Right lung (tissue), 5 donors: ENCODE measurements around the gene KIF26A. TPM values are rescaled to one million over a fixed set of nuclear protein-coding genes. Genes with fewer than 3 reads are reported as not detected.

ENCODE experiments used
- DNase-seq, 2 donors: peaks; one replicate each; pipeline ENCODE4 v3.0.0-alpha.2; 2013
- polyA plus RNA-seq, 5 donors: library from polyadenylated mRNA; unstranded; fragments of 120-200 nt; gene quantifications; one replicate each; pipeline versions ENCODE4 v1.2.1 to v1.2.3, GENCODE V29; 2013; ENCODE audit warnings: inconsistent platforms in 1 of 5, low replicate concordance in 1 of 5; ENCODE audit not compliant: insufficient read length in 5 of 5, insufficient read depth in 1 of 5

KIF26A gene
- polyA plus RNA-seq, 5 donors: 10.5 to 29.6 (median 13.1) TPM

DNA sequence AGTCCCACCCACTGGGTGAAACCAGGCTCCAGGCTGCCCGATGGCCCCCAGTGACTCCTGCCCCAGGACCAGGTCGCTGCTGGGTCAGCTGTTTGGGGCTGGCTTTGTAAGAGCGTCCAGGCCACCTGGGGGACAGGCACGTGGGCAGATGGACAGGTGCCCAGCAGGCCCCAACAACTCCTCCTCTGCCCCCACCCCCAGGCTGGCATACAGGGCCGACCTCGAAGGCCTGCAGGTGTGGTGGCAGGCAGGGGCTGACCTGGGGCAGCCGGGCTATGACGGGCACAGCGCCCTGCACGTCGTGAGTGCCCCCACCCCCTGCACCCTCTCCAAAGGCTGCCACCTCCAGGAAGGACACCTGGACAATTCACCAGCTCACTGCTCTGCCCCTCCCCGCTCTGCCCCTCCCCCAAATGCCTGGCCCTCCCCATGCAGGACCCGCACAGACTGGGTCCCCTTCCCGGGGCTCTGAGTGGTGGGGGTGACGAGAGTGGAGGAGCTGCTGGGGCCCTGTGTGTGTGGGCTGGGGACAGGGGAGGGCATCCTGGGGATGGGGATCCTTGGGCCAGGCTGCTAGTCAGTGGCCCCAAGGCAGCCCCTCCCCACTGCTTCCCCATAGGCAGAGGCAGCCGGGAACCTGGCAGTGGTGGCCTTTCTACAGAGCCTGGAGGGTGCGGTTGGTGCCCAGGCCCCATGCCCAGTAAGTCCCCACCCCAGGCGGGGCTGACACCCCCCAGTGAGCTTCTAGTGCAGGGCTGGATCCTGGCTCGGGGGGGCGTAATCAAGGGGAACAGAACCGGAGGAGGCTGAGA lies 26.9 kb upstream of the KIF26A start:
- DNase-seq: no peak

DNA sequence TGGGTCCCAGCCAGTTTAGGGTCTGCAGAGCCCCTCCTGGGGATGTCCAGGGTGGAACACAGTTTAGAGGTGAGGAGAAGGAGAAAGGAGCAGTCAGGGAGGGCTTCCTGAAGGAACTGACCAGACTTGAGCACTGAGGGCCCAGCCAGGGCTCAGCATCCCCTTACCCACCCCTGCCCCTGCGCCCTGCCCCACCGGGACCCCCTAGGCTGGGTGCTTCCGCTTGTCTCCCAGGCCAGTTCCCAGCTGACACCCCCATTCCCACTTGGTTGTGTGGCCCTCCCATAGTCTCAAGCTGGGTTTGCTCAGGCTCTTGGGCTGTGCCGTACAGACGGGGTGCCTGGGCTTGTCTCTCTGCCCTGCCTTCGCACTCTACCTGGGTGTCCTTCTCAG lies 26.3 kb upstream of the KIF26A start:
- DNase-seq: no peak

DNA sequence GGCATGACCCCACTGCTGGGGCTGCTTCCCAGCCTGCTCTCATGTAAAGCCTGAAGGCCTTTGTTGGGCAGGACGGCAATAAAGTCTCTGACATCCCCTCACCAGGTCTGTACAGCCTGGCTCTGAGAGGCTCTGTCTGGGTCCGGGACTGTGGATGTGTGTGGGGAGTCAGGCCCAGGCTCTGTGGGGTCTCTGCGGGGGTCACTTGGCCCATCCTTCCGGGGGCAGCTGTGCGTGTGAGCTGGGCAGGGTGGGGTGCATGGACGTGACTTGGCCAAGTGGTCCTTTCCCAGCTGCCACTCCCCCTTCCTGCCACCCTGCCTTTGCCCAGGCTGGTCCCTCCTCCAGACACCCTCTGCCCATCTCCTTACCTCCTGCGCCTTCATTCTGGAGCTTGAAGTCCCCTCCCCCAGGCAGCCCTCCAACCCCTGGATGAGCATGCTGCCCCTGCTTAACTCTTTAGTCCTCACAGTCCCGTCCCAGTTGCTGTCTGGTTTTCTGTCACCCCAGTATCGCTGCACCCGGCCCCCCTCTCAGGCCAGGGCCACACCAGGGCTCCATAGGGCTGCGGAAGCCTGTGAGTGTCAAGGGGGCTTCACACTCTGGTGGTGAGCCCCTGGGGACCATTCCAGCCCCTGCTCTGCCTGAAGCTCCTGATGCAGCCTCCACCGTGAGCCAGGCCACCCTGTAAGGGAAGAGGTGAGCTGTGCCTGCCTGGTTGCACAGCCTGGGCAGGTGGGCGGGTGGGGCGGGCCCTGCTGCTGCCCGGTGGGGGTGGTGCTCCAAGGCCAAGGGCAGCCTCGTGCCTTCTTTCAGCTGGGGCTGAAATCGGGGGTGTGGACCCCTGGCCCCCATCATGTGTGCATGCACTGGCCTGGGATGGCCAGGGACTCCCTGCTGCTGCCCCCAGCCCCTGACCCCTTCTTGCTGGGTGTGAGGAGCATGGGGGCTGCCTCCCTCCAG lies 25.5 kb upstream of the KIF26A start:
- no peak for DNase-seq

DNA sequence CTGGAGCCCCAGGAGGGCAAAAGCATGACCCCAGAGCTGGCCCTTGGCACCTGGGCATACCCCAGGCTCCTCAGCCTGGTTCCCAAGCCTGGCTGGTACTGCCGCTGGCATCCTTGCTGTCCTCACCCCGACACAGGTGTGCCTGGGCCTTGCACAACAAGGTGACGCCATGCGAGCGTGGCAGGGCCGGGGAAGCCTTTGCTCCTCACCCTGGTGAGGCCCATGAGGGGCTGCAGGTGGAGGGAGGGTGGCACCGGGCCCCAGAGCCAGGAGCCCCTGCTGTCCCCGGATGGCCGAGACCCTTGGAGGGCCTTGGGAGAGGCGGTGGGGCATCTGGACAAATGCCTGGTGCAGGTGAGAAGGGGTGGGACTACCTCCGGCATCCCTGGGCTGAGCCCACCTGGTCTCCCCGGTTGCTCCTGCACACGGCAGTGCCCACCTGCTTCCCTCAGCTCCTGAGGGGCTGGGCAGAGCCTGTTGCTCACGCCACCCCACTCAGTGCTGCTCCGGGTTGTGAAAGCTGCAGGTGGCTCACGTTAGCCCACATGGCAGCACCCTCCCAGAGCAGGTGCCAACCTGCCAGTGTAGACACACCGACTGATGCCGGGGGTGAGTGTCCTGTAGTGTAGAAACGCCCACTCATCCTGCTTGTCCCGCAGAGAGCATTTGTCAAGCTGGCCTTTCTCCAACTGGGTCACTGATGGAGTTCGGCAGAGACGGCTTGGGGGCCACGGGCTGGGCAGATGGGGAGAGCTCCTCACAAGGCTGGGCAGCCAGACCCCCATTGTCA lies 24.6 kb upstream of the KIF26A start:
- DNase-seq: no peak

DNA sequence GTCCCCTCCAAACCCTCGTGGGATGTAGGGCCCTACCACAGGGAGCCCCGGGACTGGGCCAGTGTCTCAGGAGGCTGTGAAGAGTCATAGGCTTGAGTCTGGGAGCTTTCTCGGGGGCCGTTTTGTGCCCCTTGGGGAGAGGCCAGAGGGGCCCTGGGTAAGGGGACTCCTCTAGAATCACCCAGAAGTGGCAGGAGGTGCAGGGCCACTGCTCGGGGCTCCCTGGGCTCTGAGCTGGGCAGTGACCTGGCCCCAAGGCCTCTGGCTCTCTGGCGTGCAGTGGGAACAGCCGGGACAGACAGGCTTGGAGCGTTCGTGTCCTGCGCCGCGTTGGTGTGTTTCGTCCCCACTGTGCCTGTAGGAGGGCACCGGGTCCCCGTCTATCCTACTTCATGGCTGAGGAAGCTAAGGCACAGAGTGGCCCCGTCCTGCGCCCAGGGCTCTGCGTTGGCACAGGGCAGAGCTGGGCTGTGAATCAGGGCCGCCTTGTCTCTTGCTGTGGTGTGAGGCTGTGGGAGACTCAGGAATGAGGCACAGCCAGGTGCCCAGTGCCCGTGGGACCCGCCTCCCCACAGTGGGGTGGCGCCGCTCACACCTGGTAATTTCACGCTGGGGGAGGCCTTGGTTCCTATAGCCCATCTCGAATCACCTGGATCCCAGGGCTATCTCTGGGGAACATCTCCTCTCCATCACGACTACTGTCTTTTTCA lies 23.8 kb upstream of the KIF26A start:
- DNase-seq: no peak

DNA sequence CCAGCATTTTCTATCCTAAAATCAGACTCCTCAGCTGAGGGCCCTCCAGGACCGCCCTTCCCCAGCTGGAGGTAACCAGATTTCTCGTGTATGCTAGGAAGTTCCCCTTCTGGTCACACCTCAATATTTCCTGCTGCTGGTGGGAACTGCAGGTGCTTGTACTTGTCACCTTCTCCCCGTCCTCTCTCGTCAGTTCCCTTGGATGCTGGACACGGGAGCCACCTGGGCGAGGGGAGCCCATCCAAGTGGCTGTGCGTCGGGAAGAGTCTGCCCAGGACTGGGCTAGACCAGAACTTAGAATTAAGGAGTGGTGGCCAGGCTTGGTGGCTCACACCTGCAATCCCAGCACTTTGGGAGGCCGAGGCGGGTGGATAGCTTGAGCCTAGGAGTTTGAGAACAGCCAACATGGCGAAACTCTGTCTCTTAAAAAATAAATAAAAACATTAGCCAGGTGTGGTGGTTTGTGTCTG lies 23.2 kb upstream of the KIF26A start:
- no peak for DNase-seq

DNA sequence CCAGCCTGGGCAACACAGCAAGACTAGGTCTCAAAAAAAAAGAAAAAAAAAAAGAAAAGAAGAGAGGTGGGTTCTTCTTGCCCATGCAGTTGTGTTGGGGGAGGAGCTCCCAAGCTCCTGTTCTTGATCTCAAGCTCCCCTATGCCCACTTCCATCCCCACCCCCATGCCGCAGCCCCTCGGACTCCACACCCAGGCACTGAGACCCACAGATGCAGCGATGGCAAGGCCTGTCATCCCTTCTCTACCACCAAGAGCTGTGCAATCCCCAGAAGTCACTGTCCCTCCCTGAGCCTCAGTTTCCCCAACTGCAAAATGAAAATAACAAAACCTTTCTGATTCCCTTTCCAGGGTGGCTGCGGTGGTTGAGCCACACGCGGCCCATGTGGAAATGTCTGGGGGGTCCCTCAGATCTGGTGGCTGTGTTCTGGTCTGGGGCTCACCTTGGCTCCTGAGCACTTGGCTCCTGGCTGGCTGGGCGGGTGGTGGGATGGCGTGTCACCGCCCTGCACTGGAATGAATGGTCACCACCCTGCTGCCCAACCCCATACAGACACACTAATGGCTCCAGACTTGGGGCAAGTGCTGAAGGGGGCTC lies 22.6 kb upstream of the KIF26A start:
- DNase-seq: no peak

DNA sequence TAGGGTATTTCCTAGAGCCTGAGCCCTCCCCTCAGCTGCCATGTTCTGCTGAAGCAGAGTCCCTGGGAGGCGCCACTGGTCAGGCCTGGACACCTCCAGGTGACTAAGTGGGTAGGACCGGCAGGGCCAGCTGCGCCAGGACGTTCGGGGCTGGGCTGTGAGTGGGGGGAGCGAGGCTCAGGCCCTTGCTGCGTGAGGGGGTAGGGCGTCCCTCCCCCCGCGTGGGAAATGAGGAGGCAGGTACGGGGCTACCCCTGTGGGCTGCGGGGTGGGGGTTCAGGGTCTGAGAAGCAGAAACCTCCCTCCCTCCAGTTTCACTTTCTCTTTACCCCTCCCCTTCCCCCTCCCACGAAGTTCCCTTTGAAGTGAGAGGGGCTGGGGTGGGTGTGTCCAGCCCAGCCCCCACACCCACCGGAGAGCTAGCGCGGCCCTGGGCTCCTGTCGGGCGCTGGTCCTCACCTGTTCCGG lies 22.1 kb upstream of the KIF26A start:
- no peak for DNase-seq

DNA sequence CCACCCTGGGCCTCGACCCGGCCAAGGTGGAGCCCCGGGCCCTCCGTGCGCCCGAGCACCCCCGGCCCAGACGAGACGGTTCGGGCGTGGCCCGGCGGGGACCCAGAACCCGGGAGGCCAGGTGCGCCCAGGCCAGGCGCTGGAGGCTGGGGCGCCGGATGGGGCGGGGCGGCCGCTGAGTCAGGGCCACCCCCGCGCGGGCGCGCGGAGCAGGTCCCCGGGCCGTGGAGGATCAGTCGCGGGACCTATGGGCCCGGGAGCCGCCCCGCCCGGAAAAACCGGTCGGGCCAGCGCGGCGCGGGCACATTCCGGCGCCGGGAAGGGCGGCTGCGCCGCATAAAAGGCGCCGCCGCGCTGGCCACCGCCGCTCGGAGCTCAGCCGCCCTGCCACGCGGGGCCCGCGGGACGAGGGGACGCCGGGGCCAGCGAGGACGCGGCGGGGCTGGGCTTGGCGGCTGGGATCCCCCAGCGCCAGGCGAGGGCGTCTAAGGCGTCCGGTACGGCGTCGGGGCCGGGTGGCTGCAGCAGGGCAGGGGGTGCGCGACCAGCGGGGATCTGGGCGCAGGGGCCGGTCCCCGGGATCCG lies 21.5 kb upstream of the KIF26A start:
- DNase-seq: no peak

DNA sequence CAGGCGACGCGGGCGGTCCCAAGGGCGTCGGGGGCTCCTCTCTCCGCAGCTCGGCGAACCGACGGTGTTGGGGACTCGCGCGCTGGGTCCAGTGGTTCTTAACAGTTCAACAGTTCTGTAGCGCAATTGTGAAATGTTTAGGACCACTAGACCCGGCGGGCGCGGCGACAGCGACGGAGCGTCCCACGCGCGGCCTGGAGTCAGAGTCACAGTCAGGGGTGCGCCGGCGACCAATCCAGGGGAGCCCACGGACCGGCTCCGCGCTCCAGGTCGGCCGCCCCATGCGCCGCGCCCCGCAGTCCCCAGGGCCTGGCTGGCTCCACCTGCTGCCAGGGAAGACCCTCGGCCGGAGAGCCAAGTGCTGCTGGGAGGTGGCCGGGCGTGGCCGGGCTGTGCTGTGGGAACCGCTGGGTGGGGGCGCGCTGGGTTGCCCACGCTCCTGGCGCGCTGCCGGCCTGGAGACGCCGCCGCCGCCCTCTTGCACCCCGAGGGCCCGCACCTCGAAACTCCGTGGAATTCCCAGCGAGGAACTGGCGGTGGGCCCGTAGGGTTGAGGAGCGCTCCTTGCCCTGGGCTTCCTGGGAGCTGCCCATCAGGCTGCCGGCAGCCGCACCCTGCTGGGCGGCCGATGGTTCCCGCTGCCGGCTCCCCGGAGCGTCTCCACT lies 20.9 kb upstream of the KIF26A start:
- no peak for DNase-seq

DNA sequence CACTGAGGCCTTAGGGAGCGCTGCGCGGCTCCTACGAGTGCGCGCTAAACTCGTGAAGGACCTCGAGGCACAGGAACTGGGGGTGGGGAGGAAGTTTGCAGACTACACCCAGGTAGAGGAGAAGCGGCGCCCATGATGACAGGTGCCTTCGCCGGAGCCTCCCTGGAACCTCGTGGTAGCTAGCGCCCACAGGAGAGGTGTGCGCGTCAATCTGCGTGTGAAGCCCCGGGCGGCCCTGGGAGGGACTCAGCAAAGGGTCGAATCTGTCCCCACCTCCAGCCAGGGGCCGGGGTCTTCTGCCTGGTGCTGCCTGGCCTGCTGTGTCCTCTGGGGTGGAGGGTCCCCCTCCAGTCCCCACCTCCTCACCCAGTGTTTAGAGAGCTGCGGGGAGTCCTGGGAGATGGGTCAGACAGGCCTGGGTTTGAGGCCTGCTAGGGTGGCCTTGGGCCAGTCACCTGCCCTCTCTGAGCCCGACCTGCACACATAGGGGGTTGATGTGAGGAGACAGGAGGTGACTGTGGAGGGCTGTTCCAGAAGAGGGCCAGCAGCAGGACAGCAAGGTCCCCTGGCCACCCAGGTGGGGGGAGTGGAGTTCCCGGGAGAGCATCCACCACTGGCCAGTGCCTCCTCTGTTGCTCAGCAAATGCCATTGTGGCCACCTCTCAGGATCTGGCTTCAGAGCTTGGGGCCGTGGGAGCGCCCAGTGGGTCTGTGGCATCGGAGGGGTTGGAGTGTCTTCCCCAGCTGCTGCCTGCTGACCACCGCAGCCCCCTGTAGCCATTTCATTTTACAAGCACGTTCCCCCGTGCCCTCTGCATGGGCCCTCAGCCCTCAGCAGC lies 20.2 kb upstream of the KIF26A start:
- no peak for DNase-seq

DNA sequence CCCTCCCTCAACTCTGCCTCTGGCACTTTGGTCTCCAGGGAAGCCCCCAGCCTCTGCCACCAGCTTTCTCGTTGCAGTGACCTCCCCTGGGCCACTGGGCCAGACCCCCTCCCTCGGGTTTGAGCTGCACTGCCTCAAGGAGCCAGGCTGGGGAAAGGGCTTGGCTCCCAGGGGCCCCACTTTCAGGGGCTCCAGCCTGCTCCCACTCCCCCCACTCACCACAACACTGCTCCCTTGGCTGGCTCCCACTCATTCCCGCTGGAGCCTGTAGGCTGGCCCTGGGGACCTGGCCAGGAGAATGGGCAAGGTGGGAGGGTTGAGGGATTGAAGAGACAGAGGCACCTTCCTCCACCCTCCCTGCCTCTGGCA lies 19.3 kb upstream of the KIF26A start:
- DNase-seq: no peak

DNA sequence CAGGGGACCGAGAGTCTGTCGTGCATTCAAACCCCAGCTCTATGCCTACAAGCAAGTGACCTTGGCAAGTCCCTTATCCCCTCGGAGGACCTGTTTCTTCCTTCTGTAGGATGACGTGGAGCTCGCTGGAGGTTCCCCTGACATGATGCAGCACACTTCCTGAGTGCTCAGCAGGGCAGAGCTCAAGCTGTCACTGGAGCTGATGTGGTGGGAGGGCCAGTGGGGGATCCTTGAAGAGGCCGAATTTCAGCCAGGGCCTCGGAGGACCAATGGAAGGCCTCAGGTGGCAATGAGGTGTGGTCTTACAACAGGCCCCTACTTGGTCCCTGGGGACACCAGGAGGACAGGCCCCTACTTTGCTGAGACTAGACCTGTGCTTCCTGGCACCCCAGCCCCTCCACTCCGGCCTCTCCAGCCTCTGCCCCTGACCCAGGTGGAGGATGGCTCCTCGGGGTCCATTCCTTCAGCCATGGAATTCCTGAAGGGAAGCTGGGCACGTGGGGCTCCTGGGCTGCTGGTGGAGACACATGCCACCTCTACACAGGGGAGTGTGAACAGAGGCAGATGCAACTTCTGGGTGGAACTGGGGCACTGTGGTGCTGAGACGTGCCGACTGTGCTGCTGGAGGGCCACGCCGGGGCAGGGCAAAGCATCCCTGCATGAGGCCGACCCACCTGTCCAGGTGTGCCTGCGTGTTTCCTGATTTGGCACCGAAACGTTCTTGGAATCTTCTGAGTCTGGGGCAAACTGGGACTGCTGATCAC lies 18.7 kb upstream of the KIF26A start:
- DNase-seq: no peak

DNA sequence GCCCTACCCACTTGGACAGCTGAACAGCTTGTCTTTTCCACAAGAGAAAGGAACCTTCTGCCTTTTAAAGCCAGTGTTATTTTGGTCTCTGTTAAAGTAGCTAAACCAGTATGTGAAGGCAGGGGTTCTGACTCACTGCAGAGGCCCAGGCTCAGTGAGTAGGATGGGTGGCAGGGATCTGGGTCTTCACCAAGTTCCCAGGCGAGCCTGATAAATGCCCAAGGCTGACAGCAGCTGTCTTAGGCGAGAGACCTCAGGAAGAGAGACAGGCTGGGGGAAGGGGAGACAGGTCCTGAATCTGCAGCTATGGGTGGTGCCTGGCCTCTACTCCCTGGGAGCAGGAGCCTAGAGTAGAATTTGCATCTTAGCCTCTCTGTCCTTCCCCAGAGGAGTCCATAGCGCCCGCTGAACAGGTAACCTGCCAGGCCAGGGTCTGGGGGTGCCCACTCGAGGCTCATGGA lies 18.1 kb upstream of the KIF26A start:
- no peak for DNase-seq

DNA sequence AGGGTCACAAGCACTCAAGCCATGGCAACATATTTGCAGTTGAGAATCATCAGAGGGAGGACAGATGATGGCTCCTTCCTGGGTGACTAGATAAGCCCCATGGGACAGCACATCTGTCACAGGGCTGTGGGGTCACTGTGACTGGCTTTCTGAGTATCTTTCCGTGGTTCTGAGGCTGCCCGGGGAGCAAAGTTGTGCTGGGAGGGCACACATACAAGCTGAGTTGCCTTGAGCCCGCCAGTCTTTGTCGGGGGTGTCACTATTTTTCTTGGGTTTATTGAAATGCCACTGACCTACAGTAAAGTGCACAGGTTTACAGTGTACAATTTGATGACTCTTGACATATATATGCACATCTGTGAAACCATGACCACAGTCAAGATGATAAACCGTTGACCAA lies 17.2 kb upstream of the KIF26A start:
- no peak for DNase-seq

DNA sequence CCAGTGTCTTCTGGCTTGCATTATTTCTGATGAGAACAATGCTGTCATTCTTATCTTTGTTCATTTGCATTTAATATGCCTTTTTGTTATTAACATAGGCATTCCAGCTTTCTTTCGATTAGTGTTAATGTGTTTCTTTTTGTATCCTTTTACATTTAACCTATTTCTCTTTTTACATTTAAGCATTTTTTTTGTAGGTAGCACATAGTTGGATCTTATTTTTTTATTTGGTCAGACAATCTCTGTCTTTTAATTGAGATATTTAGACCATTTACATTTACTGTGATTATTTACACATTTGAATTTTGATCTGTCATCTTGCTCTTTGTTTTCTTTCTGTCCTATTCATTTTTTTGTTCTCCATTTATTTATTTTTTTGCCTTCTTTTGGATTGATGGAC lies 14.5 kb upstream of the KIF26A start:
- DNase-seq: no peak

DNA sequence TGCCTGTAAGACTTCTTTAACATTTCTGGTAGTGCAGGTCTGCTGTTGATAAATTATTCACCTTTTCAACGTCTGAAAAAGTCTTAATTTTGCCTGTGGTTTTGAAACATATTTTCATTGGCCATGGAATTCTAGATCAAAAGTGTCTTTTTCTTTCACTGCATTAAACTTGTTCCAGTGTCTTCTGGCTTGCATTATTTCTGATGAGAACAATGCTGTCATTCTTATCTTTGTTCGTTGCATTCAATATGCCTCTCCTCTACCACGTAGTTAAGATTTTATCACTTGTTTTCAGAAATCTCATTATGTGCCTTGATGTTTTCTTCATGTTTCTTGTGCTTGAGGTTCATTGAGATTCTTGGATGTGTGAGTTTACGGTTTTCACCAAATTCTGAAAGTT lies 13.4 kb upstream of the KIF26A start:
- DNase-seq: no peak

DNA sequence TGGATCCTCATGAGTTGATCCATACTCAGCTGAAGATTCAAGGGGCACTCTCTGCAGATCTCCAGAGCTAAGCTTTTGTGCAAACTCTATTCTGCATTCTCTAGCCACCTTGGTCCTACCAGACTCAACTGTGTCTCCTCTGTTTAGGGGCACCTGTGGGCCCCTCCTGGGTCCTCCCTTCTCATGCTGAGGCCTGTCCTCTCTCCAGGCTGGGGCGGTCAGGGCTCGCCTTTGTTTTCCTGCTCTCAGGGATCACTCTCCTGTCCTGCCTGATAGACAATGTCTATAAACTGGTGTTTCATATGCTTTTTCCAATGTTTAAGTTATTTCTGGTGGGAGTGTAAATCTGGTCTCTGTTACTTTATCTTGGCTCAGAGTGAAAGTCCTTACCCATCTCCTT lies 11.6 kb upstream of the KIF26A start:
- DNase-seq: no peak
